Measurements from ENCODE around the gene DNAJC10.

- TF ChIP-seq CTCF (IDR thresholded peaks at IDR 0.05), result no peak
- no peak for TF ChIP-seq POLR2A (IDR thresholded peaks at IDR 0.05)
These were observed 35.2 kb upstream of the DNAJC10 start for GRCh38 chr2:182680837-182681236.

Measured in ovary (tissue), 3 donors.